H1 (cell line): Measurements from ENCODE around the gene TRAPPC11. TPM values are rescaled to one million over a fixed set of nuclear protein-coding genes. Genes with fewer than 3 reads are reported as not detected.

ENCODE experiments used
- CTCF ChIA-PET: fragments of 300-600 bp; sonication (Branson Sonifier 250); formaldehyde crosslinking; loops from one replicate; lab custom pipeline; 2021; ENCODE audit not compliant: partially characterized antibody; lab: Charles Lee
- POLR2A ChIA-PET: fragments of 300-600 bp; sonication (Branson Sonifier 250); formaldehyde crosslinking; loops from one replicate; lab custom pipeline; 2021; ENCODE audit warnings: inconsistent platforms; ENCODE audit not compliant: partially characterized antibody; lab: Charles Lee
- DNase-seq, 2 experiments: peaks; one replicate each; pipeline versions ENCODE4 v3.0.0 to v3.0.0-alpha.2; 2010 to 2022; ENCODE audit warnings: low spot score in 2 of 2, low read depth in 1 of 2, mixed read lengths in 1 of 2
- FAIRE-seq: peaks from 2 replicates; lab custom pipeline; 2011; peaks lifted over from hg19 to GRCh38; lab: Jason Lieb, UNC
- H2AFZ ChIP-seq: 2 replicates; pipeline ENCODE4 v1.8.1; 2012; ENCODE audit warnings: low read length, inconsistent platforms
- H2AK5ac ChIP-seq: 2 replicates; pipeline ENCODE4 v1.6.1; 2013; ENCODE audit warnings: low read depth, low read length
- H2BK120ac ChIP-seq: replicated peaks from 2 replicates; pipeline ENCODE3; 2013; ENCODE audit warnings: low read depth, low read length, inconsistent platforms
- H2BK12ac ChIP-seq: 2 replicates; pipeline ENCODE4 v1.6.1; 2013; ENCODE audit warnings: low read depth, low read length
- H2BK15ac ChIP-seq: 2 replicates; pipeline ENCODE4 v1.6.1; 2013; ENCODE audit warnings: low read length
- H2BK20ac ChIP-seq: 2 replicates; pipeline ENCODE4 v1.6.1; 2013; ENCODE audit warnings: low read length
- H2BK5ac ChIP-seq: 2 replicates; pipeline ENCODE4 v1.6.1; 2013; ENCODE audit warnings: low read depth, low read length
- H3K14ac ChIP-seq: 2 replicates; pipeline ENCODE4 v1.6.1; 2013; ENCODE audit warnings: inconsistent platforms; ENCODE audit not compliant: insufficient read length
- H3K18ac ChIP-seq: 2 replicates; pipeline ENCODE4 v1.6.1; 2013; ENCODE audit warnings: low read length; ENCODE audit errors: extremely low read depth
- H3K23ac ChIP-seq: 2 replicates; pipeline ENCODE4 v1.6.1; 2013; ENCODE audit warnings: inconsistent platforms; ENCODE audit not compliant: insufficient read length
- H3K23me2 ChIP-seq: 2 replicates; pipeline ENCODE4 v1.6.1; 2013; ENCODE audit warnings: low read depth, low read length
- H3K27ac ChIP-seq: 2 replicates; pipeline ENCODE4 v1.6.1; 2011; ENCODE audit warnings: low read depth, low read length, inconsistent platforms
- H3K27me3 ChIP-seq, 4 experiments: replicated peaks in 1 of 4; 1 replicate in 1 of 4; 2 replicates in 3 of 4; pipeline versions ENCODE4 v1.6.1 to v1.8.1; 2011 to 2013; ENCODE audit warnings: low read length in 3 of 4, mild to moderate bottlenecking in 3 of 4, inconsistent platforms in 2 of 4, mixed read lengths in 2 of 4, moderate library complexity in 1 of 4; ENCODE audit not compliant: control insufficient read depth in 3 of 4, insufficient read depth in 3 of 4; ENCODE audit errors: extremely low read depth in 1 of 4
- H3K36me3 ChIP-seq, 4 experiments: 2 replicates each; pipeline versions ENCODE4 v1.6.1 to v1.8.1; 2011 to 2013; ENCODE audit warnings: mild to moderate bottlenecking in 4 of 4, low read length in 3 of 4, moderate library complexity in 2 of 4, control low read depth in 1 of 4, inconsistent platforms in 1 of 4; ENCODE audit not compliant: insufficient read depth in 4 of 4, control insufficient read depth in 2 of 4
- H3K4ac ChIP-seq: replicated peaks from 2 replicates; pipeline ENCODE3; 2013; ENCODE audit warnings: low read length, low read depth, mixed read lengths, inconsistent platforms; ENCODE audit not compliant: insufficient read length
- H3K4me1 ChIP-seq, 4 experiments: replicated peaks in 1 of 4; 1 replicate in 1 of 4; 2 replicates in 3 of 4; pipeline versions ENCODE4 v1.6.1 to v1.8.1; 2011 to 2013; ENCODE audit warnings: low read length in 3 of 4, inconsistent platforms in 2 of 4, mixed read lengths in 1 of 4; ENCODE audit not compliant: insufficient read depth in 4 of 4, control insufficient read depth in 3 of 4
- H3K4me2 ChIP-seq, 2 experiments: 2 replicates each; pipeline versions ENCODE4 v1.6.1 to v1.8.1; 2011 to 2013; ENCODE audit warnings: low read depth in 2 of 2, low read length in 2 of 2, control low read depth in 1 of 2, inconsistent platforms in 1 of 2, mild to moderate bottlenecking in 1 of 2; ENCODE audit not compliant: insufficient read depth in 1 of 2
- H3K4me3 ChIP-seq, 4 experiments: fragments of 200-600, 300-600 bp in 1 of 4; sonication (generic), shearing (Covaris generic), sonication (Bioruptor Twin) in 1 of 4; 2 replicates each; pipeline versions ENCODE4 v1.5.1 to v1.8.1; 2011 to 2016; ENCODE audit warnings: low read length in 4 of 4, low read depth in 3 of 4, control low read depth in 2 of 4, inconsistent platforms in 2 of 4, mild to moderate bottlenecking in 2 of 4, mixed read lengths in 1 of 4, moderate library complexity in 1 of 4; ENCODE audit not compliant: insufficient read depth in 2 of 4; ENCODE audit errors: extremely low read depth in 1 of 4
- H3K56ac ChIP-seq: replicated peaks from 2 replicates; pipeline ENCODE3; 2013; ENCODE audit warnings: low read depth, mild to moderate bottlenecking, mixed read lengths, low read length, inconsistent platforms; ENCODE audit not compliant: insufficient read length
- H3K79me1 ChIP-seq: 2 replicates; pipeline ENCODE4 v1.6.1; 2013; ENCODE audit warnings: low read depth, low read length, control low read depth
- H3K79me2 ChIP-seq, 2 experiments: 2 replicates each; pipeline versions ENCODE4 v1.6.1 to v1.8.1; 2012 to 2013; ENCODE audit warnings: low read length in 2 of 2, mild to moderate bottlenecking in 2 of 2, inconsistent platforms in 1 of 2; ENCODE audit not compliant: insufficient read depth in 2 of 2, control insufficient read depth in 1 of 2
- H3K9ac ChIP-seq, 4 experiments: replicated peaks in 1 of 4; 1 replicate in 1 of 4; 2 replicates in 3 of 4; pipeline versions ENCODE4 v1.6.1 to v1.8.1; 2011 to 2013; ENCODE audit warnings: low read depth in 3 of 4, low read length in 3 of 4, control low read depth in 2 of 4, mild to moderate bottlenecking in 2 of 4, moderate library complexity in 2 of 4, inconsistent platforms in 1 of 4; ENCODE audit errors: extremely low read depth in 1 of 4
- H3K9me3 ChIP-seq, 2 experiments: 2 replicates each; pipeline versions ENCODE4 v1.6.1 to v1.8.1; 2012 to 2013; ENCODE audit warnings: mild to moderate bottlenecking in 2 of 2, moderate library complexity in 2 of 2, control low read depth in 1 of 2, inconsistent platforms in 1 of 2, low read depth in 1 of 2, low read length in 1 of 2, mixed read lengths in 1 of 2; ENCODE audit not compliant: insufficient read depth in 2 of 2
- H4K20me1 ChIP-seq, 2 experiments: replicated peaks in 1 of 2; 2 replicates each; pipeline versions ENCODE3 to v1.8.1; 2011 to 2013; ENCODE audit warnings: inconsistent platforms in 2 of 2, low read length in 2 of 2, mild to moderate bottlenecking in 1 of 2; ENCODE audit not compliant: insufficient read depth in 2 of 2, control insufficient read depth in 1 of 2
- H4K5ac ChIP-seq: 2 replicates; pipeline ENCODE4 v1.6.1; 2013; ENCODE audit warnings: low read length, low read depth, mixed read lengths, inconsistent platforms; ENCODE audit not compliant: insufficient read length
- H4K8ac ChIP-seq: 2 replicates; pipeline ENCODE4 v1.8.0; 2013; ENCODE audit warnings: mild to moderate bottlenecking, moderate library complexity, low read length, inconsistent platforms; ENCODE audit not compliant: insufficient read depth; ENCODE audit errors: extremely low read depth
- H4K91ac ChIP-seq: replicated peaks from 2 replicates; pipeline ENCODE3; 2013; ENCODE audit warnings: low read length, mixed read lengths, inconsistent platforms; ENCODE audit not compliant: insufficient read length
- BRCA1 ChIP-seq: IDR thresholded peaks from 2 replicates; pipeline ENCODE4 v1.6.1; 2012; ENCODE audit warnings: low read depth, low read length, improper control_type of control experiment
- CBX5 ChIP-seq: fragments of 300-800, 300-1000 bp; sonication (generic); IDR thresholded peaks from 2 replicates; pipeline ENCODE4 v1.7.1; 2016; ENCODE audit warnings: antibody characterized with exemption, low read length, low read depth
- CHD1 ChIP-seq: IDR thresholded peaks from 2 replicates; pipeline ENCODE4 v1.6.1; 2012; ENCODE audit warnings: low read depth, low read length, improper control_type of control experiment
- GABPA ChIP-seq: IDR thresholded peaks from 2 replicates; pipeline ENCODE4 v1.6.1; 2011; ENCODE audit warnings: mild to moderate bottlenecking, low read length, moderate library complexity, borderline replicate concordance; ENCODE audit not compliant: insufficient read depth
- JUN ChIP-seq: IDR thresholded peaks from 2 replicates; pipeline ENCODE4 v1.6.1; 2011; ENCODE audit warnings: low read depth, mild to moderate bottlenecking, improper control_type of control experiment, low read length
- JUND ChIP-seq: IDR thresholded peaks from 2 replicates; pipeline ENCODE4 v1.6.1; 2011; ENCODE audit warnings: mild to moderate bottlenecking, improper control_type of control experiment, low read length
- POU5F1 ChIP-seq: IDR thresholded peaks from 2 replicates; pipeline ENCODE4 v1.6.1; 2011; ENCODE audit warnings: low read depth, mild to moderate bottlenecking, low read length, moderate library complexity
- RAD21 ChIP-seq, 2 experiments: IDR thresholded peaks in 1 of 2; conservative IDR thresholded peaks in 1 of 2; 2 replicates each; pipeline ENCODE4 v1.6.1; 2011; ENCODE audit warnings: low read depth in 2 of 2, low read length in 2 of 2, improper control_type of control experiment in 1 of 2, inconsistent platforms in 1 of 2, mild to moderate bottlenecking in 1 of 2, moderate library complexity in 1 of 2
- SRF ChIP-seq: IDR thresholded peaks from 2 replicates; pipeline ENCODE4 v1.6.1; 2011; ENCODE audit warnings: mild to moderate bottlenecking, low read depth, low read length, moderate library complexity
- SUZ12 ChIP-seq: fragments of 200-600 bp; sonication (generic); IDR thresholded peaks from 2 replicates; pipeline ENCODE4 v1.6.1; 2012; ENCODE audit warnings: mild to moderate bottlenecking, inconsistent platforms, low read length, moderate library complexity, mixed read lengths
- TEAD4 ChIP-seq: IDR thresholded peaks from 2 replicates; pipeline ENCODE4 v1.6.1; 2012; ENCODE audit warnings: low read depth, low read length, inconsistent platforms, mixed read lengths
- WGBS, 2 experiments: shearing (Covaris generic) in 1 of 2; methylation state at CpG; one replicate each; pipeline versions ENCODE4 v1.1.6 to v1.1.7; 2013 to 2015; ENCODE audit warnings: low lambda C conversion rate in 2 of 2, mixed read lengths in 2 of 2, inconsistent platforms in 1 of 2, low coverage in 1 of 2, missing lambda C conversion rate in 1 of 2; ENCODE audit not compliant: insufficient replicate concordance in 2 of 2, insufficient coverage in 1 of 2, insufficient read length in 1 of 2; ENCODE audit errors: extremely low coverage in 1 of 2, missing lambda C conversion rate in 1 of 2; 5-methylcytosine and 5-hydroxymethylcytosine counted together
- polyA plus RNA-seq, 7 experiments: library from polyadenylated mRNA; depleted of rRNA in 3 of 7; stranded (reverse) in 5 of 7; unstranded in 2 of 7; fragments of >200 nt in 5 of 7; fragments of 200-250 nt in 2 of 7; gene quantifications; 1 replicate in 5 of 7; 2 replicates in 1 of 7; 4 replicates in 1 of 7; pipeline versions ENCODE4 v1.2.1 to v1.2.3, GENCODE V29; 2011 to 2013; ENCODE audit warnings: missing spikeins in 2 of 7, mixed read lengths in 2 of 7
- total RNA-seq: library from RNA; stranded (reverse); fragmentation: NEBNext Ultra II Directional; extraction: Animal tissue kit (Norgen Biotek cat#: 25700); gene quantifications from 2 replicates; pipeline ENCODE4 v1.2.1, GENCODE V29; 2021
- TF ChIP-seq, protein P1 (sequence below): IDR thresholded peaks from 2 replicates; pipeline ENCODE4 v1.6.1; 2012; ENCODE audit warnings: inconsistent platforms
- TF ChIP-seq, protein P2 (sequence below): IDR thresholded peaks from 2 replicates; pipeline ENCODE4 v1.6.1; 2011; ENCODE audit warnings: low read length, improper control_type of control experiment

Gene TRAPPC11
- total and polyA plus RNA-seq, 2 of the 8 experiments (the other 6 are each of a cell fraction or from before 2014, with no cell fraction given), result 19.2 to 25.9 TPM

DNA sequence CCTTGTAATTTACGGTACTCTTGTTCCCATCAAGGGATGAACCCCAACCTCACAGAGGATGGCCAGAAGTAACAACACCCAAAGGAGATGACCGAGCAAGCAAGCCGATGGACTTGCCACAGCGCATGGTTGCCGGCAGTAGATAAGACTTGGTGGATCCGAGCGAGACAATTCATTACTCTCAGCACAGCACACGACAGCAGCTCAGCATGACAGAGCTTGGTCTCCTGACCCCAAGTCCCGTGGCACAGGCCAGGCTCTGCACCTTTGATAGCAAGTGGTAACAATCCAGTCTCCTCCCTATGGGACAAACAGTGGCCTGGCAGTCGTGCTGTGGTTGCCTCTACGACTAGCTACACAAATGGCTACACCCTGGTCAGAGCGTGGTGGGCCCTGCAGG lies 26.4 kb upstream of the TRAPPC11 start:
- Histone ChIP-seq H4K5ac (no peak overlapping the region), H2BK15ac (no peak overlapping the region), H4K91ac (no peak overlapping the region), H3K36me3 (no peaks in the 10 kb centered on the region), H3K4me2 (no peak overlapping the region), H3K23ac (no peak overlapping the region), H4K20me1 (no peaks in the 10 kb centered on the region), H3K79me1 (no peaks in the 10 kb centered on the region), H3K27ac (no peak overlapping the region), H3K4ac (no peak overlapping the region), H2BK12ac (no peak overlapping the region), H3K56ac (no peak overlapping the region), H3K9ac (no peak overlapping the region), H2BK20ac (no peak overlapping the region), H3K9me3 (no peaks in the 10 kb centered on the region), H3K27me3 (no peaks in the 10 kb centered on the region), H3K14ac (no peak overlapping the region), H3K18ac (no peak overlapping the region), H3K79me2 (no peaks in the 10 kb centered on the region), H4K8ac (peak overlapping the region; percentile 63; the same call in 1 of the 2 replicates), H2BK120ac (no peak overlapping the region), H2AFZ (peak overlapping the region; percentile 72), H3K23me2 (no peaks in the 10 kb centered on the region), H3K4me1 (peaks cover 2 to 9% (median 5%) of the 10 kb centered on the region in 4 experiments; a peak in 6 of 7 replicates), H2BK5ac (no peak overlapping the region), H3K4me3 (no peak overlapping the region), H2AK5ac (no peak overlapping the region)
- no peak for DNase-seq
- no peak for FAIRE-seq
- 94% methylated on average over 12 of the region's 12 CpGs; no CpG with 5 or more reads in 1 of the 2 experiments for WGBS, 2 experiments
- ChIA-PET POLR2A (no interaction called here), CTCF (interaction anchor here (1.1 kb wide), 1 partner anchor 33 kb away, joined by 4 read pairs; no protein-coding TSS in a partner anchor)
- TF ChIP-seq BRCA1 (no peak), POU5F1 (no peak), JUND (no peak), SRF (no peak), CHD1 (no peak), CBX5 (no peak), JUN (no peak), GABPA (no peak), RAD21 (IDR thresholded peaks at IDR 0.05 in 1 of 2, conservative IDR thresholded peaks at IDR 0.05 in 1 of 2; ENCODE audit: low read depth in 2 of 2, low read length in 2 of 2) (no peak), TEAD4 (no peak), SUZ12 (no peak)
- TF ChIP-seq, protein P1, sequence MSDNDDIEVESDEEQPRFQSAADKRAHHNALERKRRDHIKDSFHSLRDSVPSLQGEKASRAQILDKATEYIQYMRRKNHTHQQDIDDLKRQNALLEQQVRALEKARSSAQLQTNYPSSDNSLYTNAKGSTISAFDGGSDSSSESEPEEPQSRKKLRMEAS, result no peak
- TF ChIP-seq, protein P2, sequence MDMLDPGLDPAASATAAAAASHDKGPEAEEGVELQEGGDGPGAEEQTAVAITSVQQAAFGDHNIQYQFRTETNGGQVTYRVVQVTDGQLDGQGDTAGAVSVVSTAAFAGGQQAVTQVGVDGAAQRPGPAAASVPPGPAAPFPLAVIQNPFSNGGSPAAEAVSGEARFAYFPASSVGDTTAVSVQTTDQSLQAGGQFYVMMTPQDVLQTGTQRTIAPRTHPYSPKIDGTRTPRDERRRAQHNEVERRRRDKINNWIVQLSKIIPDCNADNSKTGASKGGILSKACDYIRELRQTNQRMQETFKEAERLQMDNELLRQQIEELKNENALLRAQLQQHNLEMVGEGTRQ, result no peak
